ENCODE measurements around the gene OR2T5. TPM values are rescaled to one million over a fixed set of nuclear protein-coding genes. Genes with fewer than 3 reads are reported as not detected.
"Not testable (repeated sequence)": the region's sequence is repeated elsewhere in the genome, so short reads cannot be mapped to it uniquely, and the experiment has no call there.

Gene OR2T5
- polyA plus RNA-seq, 1 donor from 2014 or later, result not detected

GRCh38 chr1:248496661-248497060 is 8.3 kb downstream of the OR2T5 start:
- H4K20me1 ChIP-seq (ENCODE audit: insufficient read depth); H3K27me3 ChIP-seq (ENCODE audit: insufficient read depth, low read depth, low read length); H3K4me3 ChIP-seq (ENCODE audit: low read length); H3K79me2 ChIP-seq (replicated peaks; ENCODE audit: insufficient read depth, low read length); H3K36me3 ChIP-seq (ENCODE audit: insufficient read depth, low read length); H3K9ac ChIP-seq (ENCODE audit: low read length); H3K4me2 ChIP-seq (ENCODE audit: low read length); H3K9me3 ChIP-seq (ENCODE audit: low read length); H3F3A ChIP-seq (ENCODE audit: insufficient read depth, low read length, poor library complexity, severe bottlenecking); H3K27ac ChIP-seq (ENCODE audit: low read length); H3K9me2 ChIP-seq (ENCODE audit: insufficient read depth, low read length); H2AFZ ChIP-seq (ENCODE audit: low read depth, low read length): not testable (repeated sequence)

GRCh38 chr1:248500305-248501035 is 12.1 kb downstream of the OR2T5 start:
- H3K27me3 ChIP-seq (ENCODE audit: insufficient read depth, low read depth, low read length); H3K79me2 ChIP-seq (replicated peaks; ENCODE audit: insufficient read depth, low read length); H3K27ac ChIP-seq (ENCODE audit: low read length); H2AFZ ChIP-seq (ENCODE audit: low read depth, low read length); H3K36me3 ChIP-seq (ENCODE audit: insufficient read depth, low read length); H3K4me3 ChIP-seq (ENCODE audit: low read length); H3K9me3 ChIP-seq (ENCODE audit: low read length); H3K9me2 ChIP-seq (ENCODE audit: insufficient read depth, low read length); H4K20me1 ChIP-seq (ENCODE audit: insufficient read depth); H3K4me2 ChIP-seq (ENCODE audit: low read length); H3K9ac ChIP-seq (ENCODE audit: low read length); H3F3A ChIP-seq (ENCODE audit: insufficient read depth, low read length, poor library complexity, severe bottlenecking): not testable (repeated sequence)

GRCh38 chr1:248507773-248508172 is 19.4 kb downstream of the OR2T5 start, which contains the start of gene OR2G6:
OR2G6 (plus strand) TSS chr1:248508073; CDS start chr1:248521647, 13,574 bp downstream.
- not testable (repeated sequence) for H3K9me2 ChIP-seq (ENCODE audit: insufficient read depth, low read length); H3K4me2 ChIP-seq (ENCODE audit: low read length); H3K4me3 ChIP-seq (ENCODE audit: low read length); H2AFZ ChIP-seq (ENCODE audit: low read depth, low read length); H3K36me3 ChIP-seq (ENCODE audit: insufficient read depth, low read length); H3K27me3 ChIP-seq (ENCODE audit: insufficient read depth, low read depth, low read length); H3K79me2 ChIP-seq (replicated peaks; ENCODE audit: insufficient read depth, low read length); H4K20me1 ChIP-seq (ENCODE audit: insufficient read depth); H3F3A ChIP-seq (ENCODE audit: insufficient read depth, low read length, poor library complexity, severe bottlenecking); H3K27ac ChIP-seq (ENCODE audit: low read length); H3K9me3 ChIP-seq (ENCODE audit: low read length); H3K9ac ChIP-seq (ENCODE audit: low read length)

GRCh38 chr1:248510217-248510616 is 21.8 kb downstream of the OR2T5 start:
- H3F3A ChIP-seq (ENCODE audit: insufficient read depth, low read length, poor library complexity, severe bottlenecking); H3K79me2 ChIP-seq (replicated peaks; ENCODE audit: insufficient read depth, low read length); H2AFZ ChIP-seq (ENCODE audit: low read depth, low read length); H3K36me3 ChIP-seq (ENCODE audit: insufficient read depth, low read length); H3K9me2 ChIP-seq (ENCODE audit: insufficient read depth, low read length); H4K20me1 ChIP-seq (ENCODE audit: insufficient read depth); H3K4me2 ChIP-seq (ENCODE audit: low read length); H3K9me3 ChIP-seq (ENCODE audit: low read length); H3K4me3 ChIP-seq (ENCODE audit: low read length); H3K9ac ChIP-seq (ENCODE audit: low read length); H3K27ac ChIP-seq (ENCODE audit: low read length); H3K27me3 ChIP-seq (ENCODE audit: insufficient read depth, low read depth, low read length): not testable (repeated sequence)

- Histone ChIP-seq H3K4me2 (ENCODE audit: low read length) (no peak overlapping the region), H2AFZ (ENCODE audit: low read depth, low read length) (no peak overlapping the region), H3K9me3 (ENCODE audit: low read length) (no peaks in the 10 kb centered on the region), H3K79me2 (replicated peaks; ENCODE audit: insufficient read depth, low read length) (no peaks in the 10 kb centered on the region), H3K9me2 (ENCODE audit: insufficient read depth, low read length) (no peaks in the 10 kb centered on the region), H3K27ac (ENCODE audit: low read length) (no peak overlapping the region), H3K36me3 (ENCODE audit: insufficient read depth, low read length) (no peaks in the 10 kb centered on the region), H3K9ac (ENCODE audit: low read length) (no peak overlapping the region), H4K20me1 (ENCODE audit: insufficient read depth) (no peaks in the 10 kb centered on the region), H3K4me3 (ENCODE audit: low read length) (no peak overlapping the region), H3F3A (ENCODE audit: insufficient read depth, low read length, poor library complexity, severe bottlenecking) (no peaks in the 10 kb centered on the region), H3K27me3 (ENCODE audit: insufficient read depth, low read depth, low read length) (no peaks in the 10 kb centered on the region)
- TF ChIP-seq REST (IDR thresholded peaks at IDR 0.05; ENCODE audit: borderline replicate concordance), result no peak
- TF ChIP-seq CTCF (IDR thresholded peaks at IDR 0.05; ENCODE audit: poor library complexity, severe bottlenecking), result no peak
- TF ChIP-seq RAD21 (conservative IDR thresholded peaks at IDR 0.05), result no peak
- no peak for TF ChIP-seq SMC3 (conservative IDR thresholded peaks at IDR 0.05; ENCODE audit: poor library complexity)
- TF ChIP-seq EZH2 (IDR thresholded peaks at IDR 0.05; ENCODE audit: borderline replicate concordance, insufficient read depth, low read length, poor library complexity, severe bottlenecking), result no peak
- TF ChIP-seq MXI1 (conservative IDR thresholded peaks at IDR 0.05; ENCODE audit: poor library complexity, severe bottlenecking), result no peak
- no peak for TF ChIP-seq TAF1 (IDR thresholded peaks at IDR 0.05; ENCODE audit: low read depth)
- TF ChIP-seq EP300 (conservative IDR thresholded peaks at IDR 0.05; ENCODE audit: poor library complexity, severe bottlenecking), result no peak
- no peak for TF ChIP-seq POLR2AphosphoS5 (IDR thresholded peaks at IDR 0.05)
Measured at GRCh38 chr1:248521856-248522255, 33.5 kb downstream of the OR2T5 start.

Measured in neural cell (in vitro differentiated cells).